ENCODE measurements around the gene GRIN2A.

Gene GRIN2A

GRCh38 chr16:9906218-9906617 lies 276.0 kb downstream of the GRIN2A start:
- WGBS (ENCODE audit: insufficient coverage): 33% methylated on average over 1 of the region's 3 CpGs
- H3K36me3 ChIP-seq (ENCODE audit: control insufficient read depth in 4 of 4, insufficient read depth in 4 of 4, low read length in 3 of 4): no peaks in the 10 kb centered on the region
- CTCF ChIA-PET: no interaction called here

DNA sequence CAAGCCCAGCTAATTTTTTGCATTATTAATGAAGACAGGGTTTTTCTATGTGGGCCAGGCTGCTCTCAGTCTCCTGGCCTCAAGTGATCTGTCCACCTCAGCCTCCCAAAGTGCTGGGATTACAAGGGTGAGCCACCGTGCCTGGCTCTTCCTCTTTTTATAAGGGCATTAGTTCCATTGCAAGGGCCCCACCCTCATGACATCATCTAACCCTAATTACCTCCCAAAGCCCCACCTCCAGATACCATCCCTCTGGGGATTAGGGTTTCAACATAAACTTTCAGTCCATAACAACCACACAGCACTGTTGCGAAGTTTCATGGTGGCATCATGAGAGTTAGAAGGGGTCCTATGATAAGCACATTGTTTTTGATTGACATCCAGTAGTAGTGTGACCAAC lies 277.7 kb downstream of the GRIN2A start:
- H3K27ac ChIP-seq (ENCODE audit: insufficient read depth in 1 of 2, low read depth in 1 of 2, low read length in 2 of 2, poor library complexity in 1 of 2, severe bottlenecking in 2 of 2): no peak overlapping the region
- no peaks in the 10 kb centered on the region for H3K27me3 ChIP-seq (replicated peaks in 2 of 5; ENCODE audit: control insufficient read depth in 4 of 5, insufficient read depth in 5 of 5, low read length in 4 of 5)
- ChIA-PET CTCF (no interaction called here), POLR2A (no interaction called here)
- H3K36me3 ChIP-seq (ENCODE audit: control insufficient read depth in 4 of 4, insufficient read depth in 4 of 4, low read length in 3 of 4): no peaks in the 10 kb centered on the region
- WGBS (ENCODE audit: insufficient coverage): no CpG with 5 or more reads among the region's 2 CpGs
- no peak for DNase-seq
- no peak overlapping the region for H3K4me3 ChIP-seq (ENCODE audit: control insufficient read depth in 1 of 7, extremely low read depth in 1 of 7, insufficient read depth in 4 of 7, low read depth in 2 of 7, low read length in 6 of 7)
- no peaks in the 10 kb centered on the region for H3K9me3 ChIP-seq (ENCODE audit: control extremely low read depth in 1 of 5, control insufficient read depth in 4 of 5, insufficient read depth in 2 of 5, low read depth in 1 of 5, low read length in 4 of 5)
- H3K4me1 ChIP-seq (ENCODE audit: control extremely low read depth in 1 of 4, control insufficient read depth in 4 of 4, insufficient read depth in 4 of 4, low read length in 3 of 4): no peaks in the 10 kb centered on the region

More at GRCh38 chr16:9906218-9906617, 276.0 kb downstream of the GRIN2A start:
- Histone ChIP-seq H3K4me1 (ENCODE audit: control extremely low read depth in 1 of 4, control insufficient read depth in 4 of 4, insufficient read depth in 4 of 4, low read length in 3 of 4) (no peaks in the 10 kb centered on the region), H3K4me3 (ENCODE audit: control insufficient read depth in 1 of 7, extremely low read depth in 1 of 7, insufficient read depth in 4 of 7, low read depth in 2 of 7, low read length in 6 of 7) (no peak overlapping the region), H3K27ac (ENCODE audit: insufficient read depth in 1 of 2, low read depth in 1 of 2, low read length in 2 of 2, poor library complexity in 1 of 2, severe bottlenecking in 2 of 2) (no peak overlapping the region), H3K27me3 (replicated peaks in 2 of 5; ENCODE audit: control insufficient read depth in 4 of 5, insufficient read depth in 5 of 5, low read length in 4 of 5) (no peaks in the 10 kb centered on the region), H3K9me3 (ENCODE audit: control extremely low read depth in 1 of 5, control insufficient read depth in 4 of 5, insufficient read depth in 2 of 5, low read depth in 1 of 5, low read length in 4 of 5) (no peaks in the 10 kb centered on the region)
- POLR2A ChIA-PET: no interaction called here
- no peak for DNase-seq

DNA sequence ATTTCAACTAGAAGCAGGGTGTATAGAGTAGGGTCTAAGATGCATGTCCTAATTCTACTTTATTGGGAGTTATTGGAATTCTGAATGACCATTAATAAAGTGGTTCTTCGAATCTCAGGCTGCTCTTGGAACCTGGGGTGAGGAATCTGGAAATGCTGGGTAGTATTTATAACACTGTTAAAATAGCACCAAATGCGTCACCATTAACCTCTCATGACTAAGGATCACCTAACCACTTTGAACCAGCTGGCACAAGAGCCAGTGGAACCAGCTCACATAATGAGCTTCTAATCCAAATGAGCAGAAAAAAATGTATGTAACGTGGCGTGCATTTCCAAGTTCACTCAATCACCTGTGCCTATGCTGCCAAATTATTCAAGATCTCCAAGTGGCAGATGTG lies 281.7 kb downstream of the GRIN2A start:
- Histone ChIP-seq H3K27me3 (replicated peaks in 2 of 5; ENCODE audit: control insufficient read depth in 4 of 5, insufficient read depth in 5 of 5, low read length in 4 of 5) (no peaks in the 10 kb centered on the region), H3K4me3 (ENCODE audit: control insufficient read depth in 1 of 7, extremely low read depth in 1 of 7, insufficient read depth in 4 of 7, low read depth in 2 of 7, low read length in 6 of 7) (no peak overlapping the region), H3K36me3 (ENCODE audit: control insufficient read depth in 4 of 4, insufficient read depth in 4 of 4, low read length in 3 of 4) (no peaks in the 10 kb centered on the region), H3K4me1 (ENCODE audit: control extremely low read depth in 1 of 4, control insufficient read depth in 4 of 4, insufficient read depth in 4 of 4, low read length in 3 of 4) (no peaks in the 10 kb centered on the region), H3K9me3 (ENCODE audit: control extremely low read depth in 1 of 5, control insufficient read depth in 4 of 5, insufficient read depth in 2 of 5, low read depth in 1 of 5, low read length in 4 of 5) (no peaks in the 10 kb centered on the region), H3K27ac (ENCODE audit: insufficient read depth in 1 of 2, low read depth in 1 of 2, low read length in 2 of 2, poor library complexity in 1 of 2, severe bottlenecking in 2 of 2) (no peak overlapping the region)
- WGBS (ENCODE audit: insufficient coverage): 79% methylated on average over 3 of the region's 4 CpGs
- POLR2A ChIA-PET: no interaction called here
- DNase-seq: no peak
- CTCF ChIA-PET: no interaction called here

- DNase-seq: no peak
- Histone ChIP-seq H3K27ac (ENCODE audit: insufficient read depth in 1 of 2, low read depth in 1 of 2, low read length in 2 of 2, poor library complexity in 1 of 2, severe bottlenecking in 2 of 2) (no peak overlapping the region), H3K4me1 (ENCODE audit: control extremely low read depth in 1 of 4, control insufficient read depth in 4 of 4, insufficient read depth in 4 of 4, low read length in 3 of 4) (no peaks in the 10 kb centered on the region), H3K4me3 (ENCODE audit: control insufficient read depth in 1 of 7, extremely low read depth in 1 of 7, insufficient read depth in 4 of 7, low read depth in 2 of 7, low read length in 6 of 7) (no peak overlapping the region), H3K27me3 (replicated peaks in 2 of 5; ENCODE audit: control insufficient read depth in 4 of 5, insufficient read depth in 5 of 5, low read length in 4 of 5) (no peaks in the 10 kb centered on the region), H3K9me3 (ENCODE audit: control extremely low read depth in 1 of 5, control insufficient read depth in 4 of 5, insufficient read depth in 2 of 5, low read depth in 1 of 5, low read length in 4 of 5) (no peaks in the 10 kb centered on the region), H3K36me3 (ENCODE audit: control insufficient read depth in 4 of 4, insufficient read depth in 4 of 4, low read length in 3 of 4) (no peaks in the 10 kb centered on the region)
- ChIA-PET POLR2A (no interaction called here), CTCF (no interaction called here)
- 83% methylated on average over 4 of the region's 4 CpGs for WGBS (ENCODE audit: insufficient coverage)
Measured at GRCh38 chr16:9898555-9898954, 283.7 kb downstream of the GRIN2A start.

- no peak for DNase-seq
- WGBS (ENCODE audit: insufficient coverage): no CpG with 5 or more reads among the region's 2 CpGs
- CTCF ChIA-PET: no interaction called here
- H3K36me3 ChIP-seq (ENCODE audit: control insufficient read depth in 4 of 4, insufficient read depth in 4 of 4, low read length in 3 of 4): no peaks in the 10 kb centered on the region
- H3K9me3 ChIP-seq (ENCODE audit: control extremely low read depth in 1 of 5, control insufficient read depth in 4 of 5, insufficient read depth in 2 of 5, low read depth in 1 of 5, low read length in 4 of 5): no peaks in the 10 kb centered on the region
- no peak overlapping the region for H3K4me3 ChIP-seq (ENCODE audit: control insufficient read depth in 1 of 7, extremely low read depth in 1 of 7, insufficient read depth in 4 of 7, low read depth in 2 of 7, low read length in 6 of 7)
- no peaks in the 10 kb centered on the region for H3K4me1 ChIP-seq (ENCODE audit: control extremely low read depth in 1 of 4, control insufficient read depth in 4 of 4, insufficient read depth in 4 of 4, low read length in 3 of 4)
- POLR2A ChIA-PET: no interaction called here
- no peaks in the 10 kb centered on the region for H3K27me3 ChIP-seq (replicated peaks in 2 of 5; ENCODE audit: control insufficient read depth in 4 of 5, insufficient read depth in 5 of 5, low read length in 4 of 5)
- no peak overlapping the region for H3K27ac ChIP-seq (ENCODE audit: insufficient read depth in 1 of 2, low read depth in 1 of 2, low read length in 2 of 2, poor library complexity in 1 of 2, severe bottlenecking in 2 of 2)
Measured at GRCh38 chr16:9898124-9898523, 284.1 kb downstream of the GRIN2A start.

- CTCF ChIA-PET: no interaction called here
- H3K36me3 ChIP-seq (ENCODE audit: control insufficient read depth in 4 of 4, insufficient read depth in 4 of 4, low read length in 3 of 4): no peaks in the 10 kb centered on the region
- WGBS (ENCODE audit: insufficient coverage): 92% methylated on average over 4 of the region's 4 CpGs
Measured at GRCh38 chr16:9895817-9896216, 286.4 kb downstream of the GRIN2A start.

DNA sequence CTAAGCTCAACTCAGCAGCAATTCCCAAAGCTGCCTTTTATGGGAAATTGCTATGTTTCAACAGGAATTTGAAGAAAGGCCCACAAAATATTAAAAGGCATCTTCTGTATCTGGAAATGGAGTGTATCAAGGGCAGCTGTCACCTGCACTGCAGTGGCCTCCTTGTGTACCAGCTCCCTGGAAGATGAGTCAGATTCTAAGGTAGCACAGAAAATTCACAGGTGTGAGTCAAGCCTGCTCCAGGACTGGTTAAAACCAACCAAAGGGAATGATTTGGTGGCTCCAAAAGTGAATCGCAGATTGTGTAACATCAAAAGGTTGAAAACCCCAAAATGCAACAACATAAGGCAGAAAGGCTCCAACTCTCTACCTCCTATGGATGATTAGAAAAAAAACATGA lies 296.4 kb downstream of the GRIN2A start:
- CTCF ChIA-PET: no interaction called here

More at GRCh38 chr16:9895817-9896216, 286.4 kb downstream of the GRIN2A start:
- no peaks in the 10 kb centered on the region for H3K27me3 ChIP-seq (replicated peaks in 2 of 5; ENCODE audit: control insufficient read depth in 4 of 5, insufficient read depth in 5 of 5, low read length in 4 of 5)
- no peaks in the 10 kb centered on the region for H3K4me1 ChIP-seq (ENCODE audit: control extremely low read depth in 1 of 4, control insufficient read depth in 4 of 4, insufficient read depth in 4 of 4, low read length in 3 of 4)
- H3K9me3 ChIP-seq (ENCODE audit: control extremely low read depth in 1 of 5, control insufficient read depth in 4 of 5, insufficient read depth in 2 of 5, low read depth in 1 of 5, low read length in 4 of 5): no peaks in the 10 kb centered on the region
- no peak overlapping the region for H3K4me3 ChIP-seq (ENCODE audit: control insufficient read depth in 1 of 7, extremely low read depth in 1 of 7, insufficient read depth in 4 of 7, low read depth in 2 of 7, low read length in 6 of 7)
- DNase-seq: no peak
- POLR2A ChIA-PET: no interaction called here
- H3K27ac ChIP-seq (ENCODE audit: insufficient read depth in 1 of 2, low read depth in 1 of 2, low read length in 2 of 2, poor library complexity in 1 of 2, severe bottlenecking in 2 of 2): no peak overlapping the region

More for the DNA sequence above, 296.4 kb downstream of the GRIN2A start:
- H3K4me3 ChIP-seq (ENCODE audit: control insufficient read depth in 1 of 7, extremely low read depth in 1 of 7, insufficient read depth in 4 of 7, low read depth in 2 of 7, low read length in 6 of 7): no peak overlapping the region
- no peaks in the 10 kb centered on the region for H3K4me1 ChIP-seq (ENCODE audit: control extremely low read depth in 1 of 4, control insufficient read depth in 4 of 4, insufficient read depth in 4 of 4, low read length in 3 of 4)
- H3K9me3 ChIP-seq (ENCODE audit: control extremely low read depth in 1 of 5, control insufficient read depth in 4 of 5, insufficient read depth in 2 of 5, low read depth in 1 of 5, low read length in 4 of 5): no peaks in the 10 kb centered on the region
- peaks cover 0 to 3% (median 0%) of the 10 kb centered on the region in 5 experiments for H3K27me3 ChIP-seq (replicated peaks in 2 of 5; ENCODE audit: control insufficient read depth in 4 of 5, insufficient read depth in 5 of 5, low read length in 4 of 5)
- POLR2A ChIA-PET: no interaction called here
- no peaks in the 10 kb centered on the region for H3K36me3 ChIP-seq (ENCODE audit: control insufficient read depth in 4 of 4, insufficient read depth in 4 of 4, low read length in 3 of 4)
- no peak overlapping the region for H3K27ac ChIP-seq (ENCODE audit: insufficient read depth in 1 of 2, low read depth in 1 of 2, low read length in 2 of 2, poor library complexity in 1 of 2, severe bottlenecking in 2 of 2)
- WGBS (ENCODE audit: insufficient coverage): 100% methylated on average over 1 of the region's 1 CpG
- DNase-seq: no peak

Data from common myeloid progenitor, CD34-positive (primary cell).